GM06990 (cell line): ENCODE data around the gene RNF43.

Source experiments
- DNase-seq: peaks from one replicate; pipeline ENCODE4 v3.0.0-alpha.2; 2011; ENCODE audit not compliant: insufficient read length; ENCODE audit errors: extremely low read depth
- H3K27me3 ChIP-seq: replicated peaks from 2 replicates; pipeline ENCODE4 v1.6.0; 2011; ENCODE audit warnings: low read length; ENCODE audit not compliant: control insufficient read depth, insufficient read depth
- H3K36me3 ChIP-seq: 2 replicates; pipeline ENCODE4 v1.5.1; 2011; ENCODE audit warnings: low read length; ENCODE audit not compliant: control insufficient read depth, insufficient read depth
- H3K4me3 ChIP-seq: replicated peaks from 2 replicates; pipeline ENCODE4 v1.5.1; 2011; ENCODE audit warnings: low read depth, mild to moderate bottlenecking, control low read depth, low read length
- TF ChIP-seq, protein P1 (sequence below): IDR thresholded peaks from 2 replicates; pipeline ENCODE4 v1.5.1; 2011; ENCODE audit warnings: low read length, control low read depth, mild to moderate bottlenecking, inconsistent platforms; ENCODE audit not compliant: insufficient read depth, poor library complexity, severe bottlenecking

The RNF43 gene

GRCh38 chr17:58370309-58370708 lies 47.0 kb downstream of the RNF43 start:
- DNase-seq, result no peak
- Histone ChIP-seq H3K36me3 (no peaks in the 10 kb centered on the region), H3K27me3 (no peaks in the 10 kb centered on the region), H3K4me3 (no peak overlapping the region)
- TF ChIP-seq, protein P1, sequence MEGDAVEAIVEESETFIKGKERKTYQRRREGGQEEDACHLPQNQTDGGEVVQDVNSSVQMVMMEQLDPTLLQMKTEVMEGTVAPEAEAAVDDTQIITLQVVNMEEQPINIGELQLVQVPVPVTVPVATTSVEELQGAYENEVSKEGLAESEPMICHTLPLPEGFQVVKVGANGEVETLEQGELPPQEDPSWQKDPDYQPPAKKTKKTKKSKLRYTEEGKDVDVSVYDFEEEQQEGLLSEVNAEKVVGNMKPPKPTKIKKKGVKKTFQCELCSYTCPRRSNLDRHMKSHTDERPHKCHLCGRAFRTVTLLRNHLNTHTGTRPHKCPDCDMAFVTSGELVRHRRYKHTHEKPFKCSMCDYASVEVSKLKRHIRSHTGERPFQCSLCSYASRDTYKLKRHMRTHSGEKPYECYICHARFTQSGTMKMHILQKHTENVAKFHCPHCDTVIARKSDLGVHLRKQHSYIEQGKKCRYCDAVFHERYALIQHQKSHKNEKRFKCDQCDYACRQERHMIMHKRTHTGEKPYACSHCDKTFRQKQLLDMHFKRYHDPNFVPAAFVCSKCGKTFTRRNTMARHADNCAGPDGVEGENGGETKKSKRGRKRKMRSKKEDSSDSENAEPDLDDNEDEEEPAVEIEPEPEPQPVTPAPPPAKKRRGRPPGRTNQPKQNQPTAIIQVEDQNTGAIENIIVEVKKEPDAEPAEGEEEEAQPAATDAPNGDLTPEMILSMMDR, result no peak

DNA sequence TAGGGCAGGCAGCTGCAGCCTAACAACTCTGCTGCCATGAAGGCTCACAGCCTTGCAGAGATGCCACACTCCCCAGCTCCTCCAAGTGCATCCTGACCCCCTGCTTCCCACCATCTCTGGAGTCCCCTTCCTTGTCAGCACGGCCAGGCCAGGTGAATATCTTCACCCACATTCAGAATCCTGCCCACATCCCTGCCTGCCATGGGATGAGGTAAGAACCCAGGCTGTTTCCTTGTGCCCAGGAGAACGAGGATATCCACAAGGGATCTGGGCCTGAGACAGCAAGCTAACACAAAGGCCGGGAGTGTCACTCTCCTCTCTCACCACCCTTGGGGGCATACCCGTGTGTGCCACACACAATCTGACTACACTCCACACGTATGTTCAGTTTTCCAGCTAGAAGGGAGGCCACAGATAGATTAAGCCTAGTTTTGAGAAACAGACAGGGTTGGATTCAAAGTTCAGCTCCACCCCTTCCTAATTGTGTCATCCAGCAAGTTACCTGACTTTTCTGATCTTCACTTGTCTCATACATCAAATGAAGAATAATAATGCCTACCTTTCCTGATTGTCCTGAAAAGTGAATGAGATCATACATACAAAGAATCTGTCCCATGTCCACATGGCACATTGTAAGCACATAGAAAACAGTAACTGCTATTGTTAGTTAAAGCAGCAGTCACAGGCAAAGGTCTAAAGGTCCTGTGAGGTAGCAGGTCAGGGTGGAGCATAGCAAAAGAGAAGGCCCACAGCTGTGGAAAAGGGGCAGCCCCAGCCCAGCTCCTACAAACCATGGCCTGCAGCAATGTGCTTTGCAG lies 47.9 kb downstream of the RNF43 start:
- no peak overlapping the region for H3K4me3 ChIP-seq
- H3K27me3 ChIP-seq, result no peaks in the 10 kb centered on the region
- no peak for DNase-seq
- TF ChIP-seq, protein P1, result no peak
- H3K36me3 ChIP-seq, result no peaks in the 10 kb centered on the region

GRCh38 chr17:58368860-58369213 lies 48.5 kb downstream of the RNF43 start:
- no peaks in the 10 kb centered on the region for H3K27me3 ChIP-seq
- no peaks in the 10 kb centered on the region for H3K36me3 ChIP-seq
- no peak overlapping the region for H3K4me3 ChIP-seq
- TF ChIP-seq, protein P1, result no peak
- DNase-seq, result no peak
